Measurements from ENCODE around the gene NAV1.

Gene NAV1

GRCh38 chr1:201504799-201505502, 34.0 kb upstream of the NAV1 start:
- no peaks in the 10 kb centered on the region for H3K27me3 ChIP-seq (replicated peaks; ENCODE audit: insufficient read depth, low read length)
- TF ChIP-seq EZH2phosphoT487 (IDR thresholded peaks at IDR 0.05; ENCODE audit: low read length) (no peak), EZH2 (optimal IDR thresholded peaks at IDR 0.05; ENCODE audit: low read depth, low read length) (no peak)
- TF ChIP-seq, protein P1, sequence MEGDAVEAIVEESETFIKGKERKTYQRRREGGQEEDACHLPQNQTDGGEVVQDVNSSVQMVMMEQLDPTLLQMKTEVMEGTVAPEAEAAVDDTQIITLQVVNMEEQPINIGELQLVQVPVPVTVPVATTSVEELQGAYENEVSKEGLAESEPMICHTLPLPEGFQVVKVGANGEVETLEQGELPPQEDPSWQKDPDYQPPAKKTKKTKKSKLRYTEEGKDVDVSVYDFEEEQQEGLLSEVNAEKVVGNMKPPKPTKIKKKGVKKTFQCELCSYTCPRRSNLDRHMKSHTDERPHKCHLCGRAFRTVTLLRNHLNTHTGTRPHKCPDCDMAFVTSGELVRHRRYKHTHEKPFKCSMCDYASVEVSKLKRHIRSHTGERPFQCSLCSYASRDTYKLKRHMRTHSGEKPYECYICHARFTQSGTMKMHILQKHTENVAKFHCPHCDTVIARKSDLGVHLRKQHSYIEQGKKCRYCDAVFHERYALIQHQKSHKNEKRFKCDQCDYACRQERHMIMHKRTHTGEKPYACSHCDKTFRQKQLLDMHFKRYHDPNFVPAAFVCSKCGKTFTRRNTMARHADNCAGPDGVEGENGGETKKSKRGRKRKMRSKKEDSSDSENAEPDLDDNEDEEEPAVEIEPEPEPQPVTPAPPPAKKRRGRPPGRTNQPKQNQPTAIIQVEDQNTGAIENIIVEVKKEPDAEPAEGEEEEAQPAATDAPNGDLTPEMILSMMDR (IDR thresholded peaks at IDR 0.05; ENCODE audit: low read length) = no peak
- H3K27ac ChIP-seq (ENCODE audit: low read length) = no peak overlapping the region; the same call in 1 of the 2 replicates
- H3K36me3 ChIP-seq (replicated peaks; ENCODE audit: insufficient read depth, low read length) = no peaks in the 10 kb centered on the region
- H3K4me1 ChIP-seq (ENCODE audit: low read length) = peaks cover 25% of the 10 kb centered on the region
- H4K20me1 ChIP-seq (ENCODE audit: insufficient read depth, low read length) = no peaks in the 10 kb centered on the region
- no peak overlapping the region for H2AFZ ChIP-seq (ENCODE audit: low read length)
- peaks cover 56% of the 10 kb centered on the region for H3K79me2 ChIP-seq (ENCODE audit: low read length)
- H3K4me2 ChIP-seq (ENCODE audit: low read depth, low read length) = peak overlapping the region; percentile 95
- no peak overlapping the region for H3K4me3 ChIP-seq (ENCODE audit: low read length)
- H3K9ac ChIP-seq (ENCODE audit: low read length) = no peak overlapping the region; the same call in 1 of the 2 replicates
- no peaks in the 10 kb centered on the region for H3K9me3 ChIP-seq (replicated peaks; ENCODE audit: insufficient read depth, low read length)
- H3F3A ChIP-seq (ENCODE audit: insufficient read depth, low read length) = peaks cover 32% of the 10 kb centered on the region
- no peak for DNase-seq
- H3K9me2 ChIP-seq (replicated peaks; ENCODE audit: insufficient read depth, low read length) = no peaks in the 10 kb centered on the region

DNA sequence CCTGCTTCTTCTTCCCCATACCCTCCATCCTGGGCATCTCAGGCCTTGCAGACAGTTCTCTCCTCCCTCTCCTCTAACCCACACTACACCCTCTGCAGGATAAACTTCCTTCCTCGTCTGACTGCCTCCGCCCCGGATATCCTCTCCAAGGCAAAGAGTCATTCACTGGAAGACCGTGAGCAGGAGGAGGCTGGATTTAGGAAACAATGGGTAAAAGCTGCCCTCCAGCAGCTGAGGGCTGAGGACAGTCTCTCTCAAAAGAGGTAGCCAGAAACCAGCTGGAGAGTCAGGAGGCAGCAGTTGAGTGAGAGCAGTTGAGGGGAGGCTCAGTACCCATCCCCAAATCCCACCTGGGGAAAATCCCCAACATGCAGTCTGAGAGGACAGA, 33.4 kb upstream of the NAV1 start:
- Histone ChIP-seq H3F3A (ENCODE audit: insufficient read depth, low read length) (peaks cover 32% of the 10 kb centered on the region), H3K9me2 (replicated peaks; ENCODE audit: insufficient read depth, low read length) (no peaks in the 10 kb centered on the region), H3K4me1 (ENCODE audit: low read length) (peaks cover 25% of the 10 kb centered on the region), H3K4me3 (ENCODE audit: low read length) (peak overlapping the region; percentile 80; the same call in 1 of the 2 replicates), H3K36me3 (replicated peaks; ENCODE audit: insufficient read depth, low read length) (no peaks in the 10 kb centered on the region), H4K20me1 (ENCODE audit: insufficient read depth, low read length) (no peaks in the 10 kb centered on the region), H3K9me3 (replicated peaks; ENCODE audit: insufficient read depth, low read length) (no peaks in the 10 kb centered on the region), H3K4me2 (ENCODE audit: low read depth, low read length) (peak overlapping the region; percentile 95), H3K79me2 (ENCODE audit: low read length) (peaks cover 51% of the 10 kb centered on the region), H2AFZ (ENCODE audit: low read length) (no peak overlapping the region), H3K27ac (ENCODE audit: low read length) (peak overlapping the region; percentile 76; the same call in 1 of the 2 replicates), H3K9ac (ENCODE audit: low read length) (peak overlapping the region; percentile 74; the same call in 1 of the 2 replicates), H3K27me3 (replicated peaks; ENCODE audit: insufficient read depth, low read length) (no peaks in the 10 kb centered on the region)
- TF ChIP-seq, protein P1 (IDR thresholded peaks at IDR 0.05; ENCODE audit: low read length) = no peak
- TF ChIP-seq EZH2phosphoT487 (IDR thresholded peaks at IDR 0.05; ENCODE audit: low read length) (no peak), EZH2 (optimal IDR thresholded peaks at IDR 0.05; ENCODE audit: low read depth, low read length) (no peak)
- no peak for DNase-seq

- peaks cover 25% of the 10 kb centered on the region for H3K4me1 ChIP-seq (ENCODE audit: low read length)
- TF ChIP-seq EZH2 (optimal IDR thresholded peaks at IDR 0.05; ENCODE audit: low read depth, low read length) = no peak
- TF ChIP-seq, protein P1 (IDR thresholded peaks at IDR 0.05; ENCODE audit: low read length) = no peak
- no peak for TF ChIP-seq EZH2phosphoT487 (IDR thresholded peaks at IDR 0.05; ENCODE audit: low read length)
- H3K36me3 ChIP-seq (replicated peaks; ENCODE audit: insufficient read depth, low read length) = no peaks in the 10 kb centered on the region
- peak overlapping the region; percentile 76 for H3K27ac ChIP-seq (ENCODE audit: low read length)
- H3K27me3 ChIP-seq (replicated peaks; ENCODE audit: insufficient read depth, low read length) = no peaks in the 10 kb centered on the region
- H3K9ac ChIP-seq (ENCODE audit: low read length) = peak overlapping the region; percentile 74
- no peaks in the 10 kb centered on the region for H4K20me1 ChIP-seq (ENCODE audit: insufficient read depth, low read length)
- peaks cover 45% of the 10 kb centered on the region for H3K79me2 ChIP-seq (ENCODE audit: low read length)
- H3K4me3 ChIP-seq (ENCODE audit: low read length) = peak overlapping the region; percentile 80
- peak overlapping the region; percentile 87 for H2AFZ ChIP-seq (ENCODE audit: low read length)
- peaks cover 32% of the 10 kb centered on the region for H3F3A ChIP-seq (ENCODE audit: insufficient read depth, low read length)
- H3K4me2 ChIP-seq (ENCODE audit: low read depth, low read length) = peak overlapping the region; percentile 95
- H3K9me2 ChIP-seq (replicated peaks; ENCODE audit: insufficient read depth, low read length) = no peaks in the 10 kb centered on the region
- no peaks in the 10 kb centered on the region for H3K9me3 ChIP-seq (replicated peaks; ENCODE audit: insufficient read depth, low read length)
- DNase-seq = no peak
Observed at GRCh38 chr1:201506092-201506491, 32.8 kb upstream of the NAV1 start.
